Endothelial cell of hepatic sinusoid (primary cell): ENCODE measurements around the gene TMEM72.

Experiments used
- in situ Hi-C: cut with HindIII; loops from 2 replicates; pipeline ENCODE4 v1.10.0; 2017; ENCODE audit warnings: low sequenced_read_pairs

TMEM72 gene

GRCh38 chr10:44932517-44933450 lies 21.6 kb downstream of the TMEM72 start:
- in situ Hi-C loops: no loop called here

DNA sequence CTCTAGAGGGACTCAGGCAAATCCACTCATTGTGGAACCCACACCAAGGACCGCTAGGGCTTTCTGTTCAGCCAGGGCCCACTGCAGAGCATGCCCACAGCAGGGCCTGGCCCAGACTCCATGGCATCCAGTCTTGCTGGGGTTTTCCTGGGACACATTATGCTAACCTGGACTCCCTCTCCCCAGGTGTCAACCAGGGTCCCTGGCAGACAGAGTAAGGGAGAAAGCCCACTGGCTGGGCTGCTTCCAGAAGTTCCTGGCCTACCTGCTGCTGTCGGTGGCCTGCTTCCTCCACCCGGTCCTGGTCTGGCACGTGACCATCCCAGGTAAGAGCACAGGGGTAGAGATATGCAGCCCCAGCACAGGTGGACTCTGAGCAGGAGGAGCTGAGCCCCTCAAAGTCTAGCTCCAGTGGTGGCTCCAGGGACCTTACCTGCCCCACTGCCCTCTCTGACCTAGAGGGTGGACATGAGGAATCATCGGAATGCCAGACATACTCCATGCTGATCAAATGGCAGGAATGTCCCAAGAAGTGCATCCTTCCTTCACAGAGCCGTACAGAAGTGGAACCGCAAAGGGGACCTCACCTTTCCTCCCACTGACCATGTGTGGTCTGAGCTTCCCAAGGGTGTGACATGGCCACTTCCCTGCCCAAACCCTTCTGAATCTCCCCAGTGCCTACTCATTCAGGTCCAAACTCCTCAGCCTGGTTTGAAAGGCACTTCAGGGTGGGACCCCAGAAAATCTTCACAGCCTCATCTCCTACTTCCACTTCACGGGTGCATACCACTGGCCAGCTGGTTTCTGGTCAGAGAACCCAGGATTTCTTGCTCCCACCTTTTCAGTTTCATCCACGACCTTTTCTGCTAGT lies 22.5 kb downstream of the TMEM72 start:
- in situ Hi-C loops: no loop called here

DNA sequence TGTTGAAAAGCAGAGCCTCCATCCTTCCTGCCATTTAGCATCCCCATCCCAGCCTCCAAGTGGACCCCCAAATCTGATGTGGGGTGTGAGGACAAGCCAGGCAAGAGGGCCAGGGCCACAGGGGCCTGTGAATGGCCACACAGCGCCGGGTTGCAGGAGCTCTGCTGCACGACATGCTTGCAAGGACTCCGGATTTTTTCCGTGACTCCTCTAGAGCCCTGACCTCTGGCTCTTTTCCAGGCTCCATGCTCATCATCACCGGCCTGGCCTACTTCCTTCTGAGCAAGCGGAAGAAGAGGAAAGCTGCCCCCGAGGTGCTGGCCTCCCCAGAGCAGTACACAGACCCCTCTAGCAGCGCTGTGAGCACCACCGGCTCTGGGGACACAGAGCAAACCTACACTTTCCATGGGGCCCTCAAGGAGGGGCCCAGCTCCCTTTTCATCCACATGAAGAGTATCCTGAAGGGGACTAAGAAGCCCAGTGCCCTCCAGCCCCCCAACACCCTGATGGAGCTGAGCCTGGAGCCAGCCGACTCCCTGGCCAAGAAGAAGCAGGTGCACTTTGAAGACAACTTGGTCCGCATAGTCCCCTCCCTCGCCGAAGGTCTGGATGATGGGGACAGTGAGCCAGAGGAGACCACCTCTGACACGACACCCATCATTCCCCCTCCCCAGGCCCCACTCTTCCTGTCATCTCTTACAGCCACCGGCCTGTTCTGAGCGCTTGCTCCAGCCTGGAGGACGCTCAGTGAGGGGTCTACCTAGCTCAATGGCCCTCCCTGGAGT lies 23.5 kb downstream of the TMEM72 start:
- in situ Hi-C loops: no loop called here

GRCh38 chr10:44935201-44935965 lies 24.2 kb downstream of the TMEM72 start:
- in situ Hi-C loops: no loop called here

GRCh38 chr10:44935966-44936295 lies 24.8 kb downstream of the TMEM72 start:
- in situ Hi-C loops: no loop called here

- in situ Hi-C loops: no loop called here
Observed at GRCh38 chr10:44936314-44936975, 25.3 kb downstream of the TMEM72 start.

DNA sequence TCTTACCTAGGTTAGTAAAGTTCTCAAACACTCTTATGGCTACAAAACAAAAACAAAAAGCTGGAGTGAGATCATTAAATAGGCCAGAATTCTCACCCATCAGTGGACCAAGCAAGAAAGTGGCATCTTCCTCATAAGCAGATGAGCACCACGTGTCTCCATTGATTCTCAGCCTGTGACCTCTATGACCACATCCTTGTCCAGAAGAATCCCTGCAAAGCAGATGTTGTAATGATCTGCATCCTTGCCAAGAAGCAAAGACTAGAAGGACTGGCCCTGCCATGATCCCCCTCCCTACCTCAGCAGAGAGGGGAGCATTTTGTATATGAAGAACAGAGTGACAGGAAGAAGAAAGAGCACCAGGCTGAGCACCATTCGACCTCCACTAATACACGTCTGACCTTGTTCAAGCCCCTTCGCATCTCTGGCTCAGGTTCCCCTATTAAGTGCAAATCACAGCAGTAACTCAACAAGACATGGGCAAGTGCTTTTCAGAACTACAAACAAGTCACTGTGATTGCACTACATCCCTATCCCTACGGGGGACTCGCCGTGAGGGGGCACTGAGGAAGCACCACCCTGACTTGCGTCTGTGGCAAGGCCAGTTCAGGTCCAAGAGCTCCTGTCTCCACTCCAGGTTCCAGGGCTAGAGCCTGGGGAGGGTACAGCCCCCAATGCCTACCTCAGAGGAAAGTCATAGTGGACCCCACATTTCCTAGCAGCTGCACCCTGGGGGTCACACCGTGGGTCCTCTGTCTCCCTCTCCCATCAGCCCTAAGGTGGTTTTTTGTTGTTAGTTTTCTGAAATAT lies 26.3 kb downstream of the TMEM72 start:
- in situ Hi-C loops: no loop called here

GRCh38 chr10:44938956-44939355 lies 27.8 kb downstream of the TMEM72 start:
- in situ Hi-C loops: no loop called here

DNA sequence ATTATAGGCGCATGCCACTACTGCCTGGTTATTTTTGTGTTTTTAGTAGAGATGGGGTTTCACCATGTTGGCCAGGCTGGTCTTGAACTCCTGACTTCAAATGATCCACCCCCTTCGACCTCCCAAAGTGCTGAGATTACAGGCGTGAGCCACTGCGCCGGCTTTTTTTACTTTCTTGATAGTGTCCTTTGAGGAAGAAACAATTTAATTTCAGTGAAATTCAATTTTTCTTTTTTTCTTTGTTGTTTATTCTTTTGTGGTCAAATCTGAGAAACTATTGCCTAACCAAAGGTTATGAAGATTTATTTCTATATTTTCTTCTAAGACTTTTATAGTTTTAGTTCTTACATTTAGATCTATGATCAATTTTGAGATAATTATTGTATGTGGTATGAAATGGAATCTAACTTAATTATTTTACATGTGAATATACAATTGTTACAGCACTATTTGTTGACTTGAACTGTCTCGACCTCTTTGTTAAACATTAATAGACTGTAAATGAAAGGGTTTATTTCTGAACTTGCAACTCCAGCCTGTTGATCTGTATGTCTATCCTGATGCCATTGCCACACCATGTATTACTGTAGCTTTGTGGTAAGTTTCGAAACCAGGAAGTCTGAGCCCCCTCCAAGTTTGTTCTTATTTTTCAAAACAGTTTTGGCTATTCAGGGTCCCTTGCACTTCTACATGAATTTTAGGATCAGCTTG lies 28.7 kb downstream of the TMEM72 start:
- in situ Hi-C loops: no loop called here

DNA sequence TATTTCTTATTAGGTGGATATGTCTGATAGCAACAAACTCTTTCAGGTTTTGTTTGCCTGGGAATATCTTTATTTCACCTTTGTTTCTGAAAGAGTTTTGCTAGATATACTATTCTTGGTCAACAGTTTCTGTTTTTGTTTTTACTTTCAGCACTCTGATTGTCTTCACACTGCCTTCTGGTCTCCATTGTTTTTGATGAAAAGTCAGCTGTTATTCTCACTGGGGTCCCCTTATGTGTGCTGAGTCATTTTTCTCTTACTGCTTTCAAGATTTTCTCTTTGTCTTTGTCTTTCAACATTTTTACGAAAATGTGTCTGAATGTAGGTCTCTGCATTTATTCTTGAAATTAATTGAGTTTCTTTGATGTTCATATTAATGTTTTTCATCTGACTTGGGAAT lies 33.2 kb downstream of the TMEM72 start:
- in situ Hi-C loops: no loop called here

GRCh38 chr10:44946205-44946604 lies 35.1 kb downstream of the TMEM72 start:
- in situ Hi-C loops: no loop called here

DNA sequence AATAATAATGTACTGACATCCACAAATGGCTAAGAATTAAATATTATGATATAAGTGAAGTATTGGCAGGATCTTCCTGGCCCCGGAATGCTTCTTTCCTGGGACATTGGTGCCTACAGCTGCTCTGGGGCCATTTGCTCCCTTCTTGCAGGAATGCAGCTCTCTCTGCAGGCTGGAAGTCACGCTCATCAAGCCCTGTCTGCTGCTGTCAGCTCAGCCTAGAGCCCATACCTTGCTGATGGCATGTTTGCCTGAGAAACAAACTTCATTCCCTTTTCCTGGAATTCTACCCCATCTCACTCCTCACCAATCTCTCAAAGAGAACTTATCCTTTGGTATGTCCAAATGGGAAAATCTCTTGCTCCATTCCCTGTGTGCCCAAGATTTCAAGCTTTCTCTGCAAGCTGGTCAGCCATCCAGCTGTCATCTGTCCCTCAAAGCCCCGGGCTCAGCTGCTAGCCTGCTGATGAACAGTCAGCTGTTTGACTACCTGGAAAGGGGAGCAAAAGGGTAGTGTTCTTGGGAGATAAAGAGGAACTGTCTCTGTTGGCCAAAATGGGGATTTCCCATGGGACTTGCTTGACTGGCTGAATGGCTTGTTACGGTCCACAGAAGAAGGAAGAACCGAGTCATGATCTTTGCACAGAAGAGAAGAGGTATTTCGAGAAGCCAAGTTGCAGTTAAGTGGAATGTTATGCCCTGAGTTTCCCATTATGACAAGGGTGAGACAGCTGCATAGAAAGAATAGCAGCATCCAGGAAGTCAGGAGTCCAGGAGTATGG lies 36.4 kb downstream of the TMEM72 start:
- in situ Hi-C loops: no loop called here

- in situ Hi-C loops: no loop called here
Observed at GRCh38 chr10:44948642-44949041, 37.5 kb downstream of the TMEM72 start.

- in situ Hi-C loops: no loop called here
Observed at GRCh38 chr10:44949127-44949802, 38.1 kb downstream of the TMEM72 start.

- in situ Hi-C loops: no loop called here
Observed at GRCh38 chr10:44949915-44950314, 38.8 kb downstream of the TMEM72 start.

- in situ Hi-C loops: no loop called here
Observed at GRCh38 chr10:44950326-44951225, 39.4 kb downstream of the TMEM72 start.
